ENCODE data around the gene IFT80. TPM values are rescaled to one million over a fixed set of nuclear protein-coding genes. Genes with fewer than 3 reads are reported as not detected.

The IFT80 gene
- total RNA-seq, 1 experiment from 2014 or later: 19.3 TPM

- TF ChIP-seq, protein P1, sequence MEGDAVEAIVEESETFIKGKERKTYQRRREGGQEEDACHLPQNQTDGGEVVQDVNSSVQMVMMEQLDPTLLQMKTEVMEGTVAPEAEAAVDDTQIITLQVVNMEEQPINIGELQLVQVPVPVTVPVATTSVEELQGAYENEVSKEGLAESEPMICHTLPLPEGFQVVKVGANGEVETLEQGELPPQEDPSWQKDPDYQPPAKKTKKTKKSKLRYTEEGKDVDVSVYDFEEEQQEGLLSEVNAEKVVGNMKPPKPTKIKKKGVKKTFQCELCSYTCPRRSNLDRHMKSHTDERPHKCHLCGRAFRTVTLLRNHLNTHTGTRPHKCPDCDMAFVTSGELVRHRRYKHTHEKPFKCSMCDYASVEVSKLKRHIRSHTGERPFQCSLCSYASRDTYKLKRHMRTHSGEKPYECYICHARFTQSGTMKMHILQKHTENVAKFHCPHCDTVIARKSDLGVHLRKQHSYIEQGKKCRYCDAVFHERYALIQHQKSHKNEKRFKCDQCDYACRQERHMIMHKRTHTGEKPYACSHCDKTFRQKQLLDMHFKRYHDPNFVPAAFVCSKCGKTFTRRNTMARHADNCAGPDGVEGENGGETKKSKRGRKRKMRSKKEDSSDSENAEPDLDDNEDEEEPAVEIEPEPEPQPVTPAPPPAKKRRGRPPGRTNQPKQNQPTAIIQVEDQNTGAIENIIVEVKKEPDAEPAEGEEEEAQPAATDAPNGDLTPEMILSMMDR (IDR thresholded peaks at IDR 0.05; ENCODE audit: insufficient read depth in 1 of 2, low read depth in 1 of 2, low read length in 1 of 2, severe bottlenecking in 1 of 2, unreplicated experiment in 1 of 2): no peak
- Histone ChIP-seq H3K27me3 (replicated peaks; ENCODE audit: control insufficient read depth, insufficient read depth, low read length) (no peaks in the 10 kb centered on the region), H3K4me1 (peaks cover 10% of the 10 kb centered on the region), H3K9me3 (no peaks in the 10 kb centered on the region), H3K36me3 (ENCODE audit: control insufficient read depth, insufficient read depth, low read length) (no peaks in the 10 kb centered on the region), H3K4me3 (ENCODE audit: low read depth, low read length) (no peak overlapping the region)
- ChIA-PET CTCF (no interaction called here), POLR2A (no interaction called here)
- Mint-ChIP-seq H3K4me3 (ENCODE audit: unreplicated experiment) (peak overlapping the region; percentile 36), H3K36me3 (ENCODE audit: insufficient read depth, unreplicated experiment) (peaks cover 67% of the 10 kb centered on the region), H3K27ac (ENCODE audit: unreplicated experiment) (no peak overlapping the region), H3K9me3 (ENCODE audit: unreplicated experiment) (no peaks in the 10 kb centered on the region), H3K27me3 (ENCODE audit: insufficient read depth, unreplicated experiment) (no peaks in the 10 kb centered on the region), H3K4me1 (ENCODE audit: low read depth, unreplicated experiment) (no peaks in the 10 kb centered on the region)
- intact Hi-C loops (cut with micrococcal nuclease; ENCODE audit: unreplicated experiment): no loop called here
- DNase-seq: no peak
- no TSS peak for BruUV-seq (replicated peaks)
Measured at GRCh38 chr3:160403796-160404470, 4.9 kb upstream of the IFT80 start.

DNA sequence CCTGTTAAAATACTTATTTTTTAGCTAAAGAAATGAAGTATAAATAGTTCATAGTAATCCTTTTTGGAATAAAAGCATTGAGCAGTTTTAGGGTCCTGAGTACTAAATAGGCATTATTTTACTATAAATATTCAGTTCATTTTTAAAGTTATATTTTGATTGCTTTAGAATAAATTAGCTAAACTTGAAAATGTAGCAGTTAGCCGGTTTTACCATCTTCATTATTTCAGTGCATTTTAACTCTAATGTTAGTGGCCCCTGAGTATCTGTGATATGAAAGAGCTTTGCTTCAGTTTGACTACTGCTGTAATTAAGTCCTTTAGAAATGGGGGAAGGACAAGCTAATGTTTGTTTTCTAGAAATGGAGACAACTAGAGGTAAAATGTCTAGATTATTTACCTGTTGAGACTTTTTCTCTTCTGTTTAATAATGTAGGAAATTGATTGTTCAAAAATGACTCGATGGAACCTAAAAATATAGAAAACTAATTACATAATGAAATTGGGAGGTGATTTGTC, 4.1 kb upstream of the IFT80 start:
- Mint-ChIP-seq H3K4me1 (ENCODE audit: low read depth, unreplicated experiment) (no peaks in the 10 kb centered on the region), H3K4me3 (ENCODE audit: unreplicated experiment) (no peak overlapping the region), H3K36me3 (ENCODE audit: insufficient read depth, unreplicated experiment) (peaks cover 61% of the 10 kb centered on the region), H3K27me3 (ENCODE audit: insufficient read depth, unreplicated experiment) (no peaks in the 10 kb centered on the region), H3K9me3 (ENCODE audit: unreplicated experiment) (no peaks in the 10 kb centered on the region), H3K27ac (ENCODE audit: unreplicated experiment) (no peak overlapping the region)
- no peaks in the 10 kb centered on the region for H3K27me3 ChIP-seq (replicated peaks; ENCODE audit: control insufficient read depth, insufficient read depth, low read length)
- no peak overlapping the region for H3K4me3 ChIP-seq (ENCODE audit: low read depth, low read length)
- ChIA-PET CTCF (no interaction called here), POLR2A (interaction anchor here (0.7 kb wide), 1 partner anchor 156 kb away, joined by 3 read pairs; no protein-coding TSS in a partner anchor)
- intact Hi-C loops (cut with micrococcal nuclease; ENCODE audit: unreplicated experiment): no loop called here
- H3K9me3 ChIP-seq: no peaks in the 10 kb centered on the region
- no peaks in the 10 kb centered on the region for H3K36me3 ChIP-seq (ENCODE audit: control insufficient read depth, insufficient read depth, low read length)
- TF ChIP-seq, protein P1 (IDR thresholded peaks at IDR 0.05; ENCODE audit: insufficient read depth in 1 of 2, low read depth in 1 of 2, low read length in 1 of 2, severe bottlenecking in 1 of 2, unreplicated experiment in 1 of 2): no peak
- no peak for DNase-seq
- peaks cover 10% of the 10 kb centered on the region for H3K4me1 ChIP-seq
- BruUV-seq (replicated peaks): no TSS peak

- Histone ChIP-seq H3K36me3 (ENCODE audit: control insufficient read depth, insufficient read depth, low read length) (no peaks in the 10 kb centered on the region), H3K27me3 (replicated peaks; ENCODE audit: control insufficient read depth, insufficient read depth, low read length) (no peaks in the 10 kb centered on the region), H3K4me1 (peaks cover 10% of the 10 kb centered on the region), H3K4me3 (ENCODE audit: low read depth, low read length) (no peak overlapping the region; the same call in none of the 2 replicates), H3K9me3 (no peaks in the 10 kb centered on the region)
- intact Hi-C loops (cut with micrococcal nuclease; ENCODE audit: unreplicated experiment): no loop called here
- peak overlapping the region; percentile 99 for H3K27ac Mint-ChIP-seq (ENCODE audit: unreplicated experiment)
- DNase-seq: no peak
- no peaks in the 10 kb centered on the region for H3K27me3 Mint-ChIP-seq (ENCODE audit: insufficient read depth, unreplicated experiment)
- peaks cover 59% of the 10 kb centered on the region for H3K36me3 Mint-ChIP-seq (ENCODE audit: insufficient read depth, unreplicated experiment)
- H3K4me3 Mint-ChIP-seq (ENCODE audit: unreplicated experiment): peak overlapping the region; percentile 97
- peaks cover under 1% of the 10 kb centered on the region for H3K4me1 Mint-ChIP-seq (ENCODE audit: low read depth, unreplicated experiment)
- no peaks in the 10 kb centered on the region for H3K9me3 Mint-ChIP-seq (ENCODE audit: unreplicated experiment)
- BruUV-seq (replicated peaks): no TSS peak
- ChIA-PET POLR2A (no interaction called here), CTCF (interaction anchor here (0.7 kb wide), 1 partner anchor 1132 kb away, joined by 9 read pairs; no protein-coding TSS in a partner anchor)
- TF ChIP-seq, protein P1 (IDR thresholded peaks at IDR 0.05; ENCODE audit: insufficient read depth in 1 of 2, low read depth in 1 of 2, low read length in 1 of 2, severe bottlenecking in 1 of 2, unreplicated experiment in 1 of 2): no peak
Measured at GRCh38 chr3:160402221-160403027, 3.4 kb upstream of the IFT80 start.

All from Caco-2 (cell line).